Measurements from ENCODE around the gene PACS1.
A peak's percentile ranks its signal among the peaks of the same experiment; 100 is the strongest.
"Not testable (repeated sequence)": the region's sequence is repeated elsewhere in the genome, so short reads cannot be mapped to it uniquely, and the experiment has no call there.

The PACS1 gene

DNA sequence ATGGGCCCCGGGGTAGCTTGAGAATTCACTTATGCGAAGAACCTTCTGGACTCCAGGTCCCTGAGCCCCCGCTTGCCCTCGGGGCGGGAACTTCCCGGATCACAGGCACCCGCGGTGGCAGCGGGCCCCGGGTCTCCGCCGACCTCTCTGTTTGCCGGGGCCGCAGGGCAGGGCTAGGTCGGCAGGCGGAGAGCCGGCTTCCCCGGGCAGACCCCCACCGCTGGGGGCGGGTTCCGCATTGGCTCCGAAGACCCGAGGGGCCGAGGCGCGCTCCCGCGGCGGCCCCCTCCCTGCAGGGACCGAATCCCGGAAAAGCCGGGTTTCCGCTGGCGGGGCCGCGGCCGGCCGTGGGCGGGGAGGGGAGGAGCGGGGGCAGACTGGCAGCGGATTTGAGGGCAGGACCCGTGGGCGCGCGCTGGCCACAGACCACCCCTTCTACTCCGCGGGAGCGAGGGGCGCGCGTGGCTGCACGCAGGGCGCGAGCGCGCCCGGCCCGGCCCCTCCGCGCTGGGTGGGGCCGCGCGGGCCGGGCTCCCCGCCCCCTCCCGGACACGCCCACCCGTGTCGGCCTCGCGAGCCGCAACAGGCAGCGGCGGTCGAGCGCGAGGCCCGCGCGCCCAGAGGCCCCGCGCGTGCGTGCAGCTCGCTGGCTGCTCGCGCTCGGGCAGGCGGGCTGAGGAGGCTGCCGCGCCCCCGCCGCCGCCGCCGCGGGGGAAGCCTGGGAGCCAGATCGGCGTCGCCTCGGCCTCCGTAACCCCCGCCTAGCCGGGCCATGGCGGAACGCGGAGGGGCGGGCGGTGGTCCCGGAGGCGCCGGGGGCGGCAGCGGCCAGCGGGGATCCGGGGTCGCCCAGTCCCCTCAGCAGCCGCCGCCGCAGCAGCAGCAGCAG is at the start of gene PACS1:
Gene PACS1, plus strand, starts transcription at position 558 of the 889 bp plus-strand sequence. Its CDS starts 215 bp downstream, at position 773.
- peak within 1 kb of the TSS; percentile 78 for H3K27ac ChIP-seq
- DNase-seq (ENCODE audit: low read depth, low spot score) = no peak

DNA sequence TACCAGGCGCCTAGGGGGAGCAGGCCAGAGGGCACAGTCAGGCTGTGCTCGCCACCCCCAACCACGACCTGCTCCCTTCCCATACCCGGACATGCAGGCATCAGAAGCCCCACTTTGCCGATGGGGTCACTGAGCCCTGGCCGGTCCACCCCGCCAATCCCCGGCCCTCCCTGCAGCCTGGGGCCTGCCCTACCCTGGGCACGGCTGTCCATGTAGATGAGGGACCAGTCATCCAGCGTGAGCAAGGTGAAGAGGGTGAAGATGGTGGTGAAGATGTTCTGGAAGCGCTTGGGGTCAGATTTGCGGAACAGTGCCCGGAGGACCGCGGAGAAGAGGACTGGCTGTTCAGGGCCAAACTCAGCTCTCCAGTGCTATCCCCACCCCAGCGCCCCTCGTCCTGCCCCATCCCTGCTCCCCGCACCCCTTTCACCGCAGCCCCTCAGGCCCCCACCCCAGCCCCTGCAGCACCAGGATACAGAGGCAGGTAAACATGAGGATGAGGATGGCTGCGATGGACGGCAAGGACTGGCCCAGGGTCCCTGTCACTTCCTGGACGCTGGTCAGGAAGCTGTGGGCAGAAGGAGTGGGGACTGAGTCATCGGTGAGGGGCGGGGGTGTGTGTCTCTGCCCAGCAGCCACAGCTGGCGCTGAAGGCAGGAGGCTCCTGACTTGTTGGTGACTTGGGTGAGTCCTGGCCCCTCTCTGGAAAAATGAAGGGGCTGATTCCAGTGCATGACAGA is 49.3 kb upstream of the PACS1 start:
- no peak overlapping the region for H3K27ac ChIP-seq
- no peak for DNase-seq (ENCODE audit: low read depth, low spot score)

DNA sequence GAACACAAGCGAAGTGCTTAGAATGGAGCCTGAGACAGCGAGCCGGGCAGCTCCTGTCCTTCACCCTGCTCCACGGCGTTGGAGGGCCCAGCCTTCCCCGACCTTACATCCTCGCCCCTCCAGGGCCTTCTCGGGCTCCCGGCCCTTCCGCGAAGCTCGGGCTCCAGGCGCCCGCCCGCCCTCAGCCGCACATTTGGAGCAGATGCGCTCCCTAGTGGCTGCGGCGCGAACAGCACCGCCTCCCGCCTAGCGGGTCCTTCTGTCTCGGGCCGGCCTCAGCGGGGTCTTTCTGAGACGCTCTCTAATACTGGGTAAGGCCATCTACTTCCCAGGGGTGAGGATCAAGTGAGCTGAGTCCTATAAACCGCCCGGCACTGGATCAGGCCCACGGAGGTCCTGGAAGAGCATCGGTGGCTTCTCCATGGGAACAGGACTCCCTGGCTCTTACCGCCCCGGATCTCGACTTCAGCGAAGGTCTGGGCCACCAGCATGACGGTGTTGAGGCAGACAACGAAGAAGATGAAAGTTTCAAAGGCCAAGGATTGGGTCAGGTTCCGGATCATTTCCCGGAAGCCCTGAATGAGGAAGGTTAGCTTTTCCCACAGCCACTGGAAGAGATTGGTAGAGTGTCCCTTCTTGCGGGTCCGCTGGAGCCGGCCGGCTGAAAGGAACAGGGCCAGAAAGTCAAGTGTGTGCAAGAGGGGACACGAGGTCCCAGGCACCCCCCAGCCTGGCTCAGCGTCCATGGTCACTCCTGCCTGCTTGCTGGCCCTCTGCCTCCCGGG is 47.5 kb upstream of the PACS1 start:
- H3K27ac ChIP-seq = no peak overlapping the region
- DNase-seq (ENCODE audit: low read depth, low spot score) = no peak

DNA sequence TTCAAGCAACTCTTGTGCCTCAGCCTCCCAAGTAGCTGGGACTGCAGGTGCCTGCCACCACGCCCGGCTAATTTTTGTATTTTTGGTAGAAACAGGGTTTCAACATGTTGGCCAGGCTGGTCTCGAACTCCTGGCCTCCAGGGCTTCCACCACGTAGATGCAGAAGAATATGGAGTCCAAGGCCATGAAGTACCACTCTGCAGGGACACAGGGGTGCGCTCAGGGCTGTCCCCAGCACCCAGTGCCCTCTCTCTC is 47.0 kb upstream of the PACS1 start:
- H3K27ac ChIP-seq; DNase-seq (ENCODE audit: low read depth, low spot score): not testable (repeated sequence)

DNA sequence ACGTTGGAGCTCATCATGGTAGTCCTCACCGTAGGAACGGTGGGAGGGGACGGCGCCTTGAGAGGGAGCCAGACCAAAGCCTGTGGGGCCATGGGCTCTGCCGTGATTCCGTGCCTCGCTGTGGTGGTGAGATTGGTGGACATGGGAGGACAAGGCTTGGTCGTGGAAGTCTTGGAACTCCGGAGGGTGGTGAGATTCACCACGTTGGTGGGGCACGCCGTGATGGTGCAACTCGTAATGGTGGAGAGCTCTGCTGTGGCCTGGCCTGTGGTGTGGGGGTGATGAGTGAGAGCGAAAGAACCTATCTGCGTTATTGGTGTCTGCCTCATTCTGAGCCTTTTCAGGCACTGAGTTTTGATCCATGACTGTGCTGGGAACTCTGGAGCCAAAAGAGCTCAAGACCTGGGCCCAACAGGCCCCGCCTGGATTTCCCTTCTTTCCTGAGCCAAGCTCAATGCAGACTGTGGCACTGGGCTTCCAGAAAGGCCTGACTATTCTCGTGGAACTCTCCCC is 44.0 kb upstream of the PACS1 start, which contains the start of gene CATSPER1:
Gene CATSPER1, minus strand, starts transcription at position 463 of the 513 bp plus-strand sequence. Its CDS starts 100 bp downstream, at position 363.
- no peak for DNase-seq (ENCODE audit: low read depth, low spot score)
- no peak within 1 kb of the TSS for H3K27ac ChIP-seq

DNA sequence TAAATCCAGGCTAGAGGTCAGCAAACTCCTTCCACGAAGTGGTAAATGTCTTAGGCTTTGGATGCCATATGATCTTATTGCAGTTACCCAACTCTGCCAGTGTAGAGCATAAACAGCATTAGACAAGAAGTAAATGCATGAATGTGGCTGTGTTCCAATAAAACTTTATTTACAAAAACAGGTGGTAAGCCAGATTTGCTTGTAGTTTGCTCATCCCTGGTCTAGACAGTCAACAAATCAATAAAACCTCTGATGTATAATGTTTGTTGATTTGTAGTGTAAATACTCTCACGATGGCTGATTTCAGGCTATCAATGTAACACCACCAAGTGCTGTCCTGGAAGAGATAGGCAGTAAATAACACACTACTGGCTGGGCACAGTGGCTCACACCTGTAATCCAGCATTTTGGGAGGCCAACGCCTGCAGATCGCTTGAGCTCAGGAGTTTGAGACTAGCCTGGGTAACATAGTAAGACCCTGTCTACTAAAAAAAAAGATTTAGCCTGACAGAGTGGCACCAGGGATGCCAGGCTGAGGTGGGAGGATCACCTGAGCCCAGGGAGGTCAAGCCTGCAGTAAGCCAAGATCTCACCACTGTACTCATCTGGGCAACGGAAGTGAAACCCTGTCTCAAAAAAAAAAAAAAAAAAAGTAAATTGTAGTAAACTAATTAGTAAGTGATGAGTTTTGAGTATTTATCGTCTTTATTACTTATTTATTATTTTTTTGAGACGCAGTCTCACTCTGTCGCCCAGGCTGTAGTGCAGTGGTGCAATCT is 36.9 kb upstream of the PACS1 start:
- H3K27ac ChIP-seq = no peak overlapping the region
- no peak for DNase-seq (ENCODE audit: low read depth, low spot score)

DNA sequence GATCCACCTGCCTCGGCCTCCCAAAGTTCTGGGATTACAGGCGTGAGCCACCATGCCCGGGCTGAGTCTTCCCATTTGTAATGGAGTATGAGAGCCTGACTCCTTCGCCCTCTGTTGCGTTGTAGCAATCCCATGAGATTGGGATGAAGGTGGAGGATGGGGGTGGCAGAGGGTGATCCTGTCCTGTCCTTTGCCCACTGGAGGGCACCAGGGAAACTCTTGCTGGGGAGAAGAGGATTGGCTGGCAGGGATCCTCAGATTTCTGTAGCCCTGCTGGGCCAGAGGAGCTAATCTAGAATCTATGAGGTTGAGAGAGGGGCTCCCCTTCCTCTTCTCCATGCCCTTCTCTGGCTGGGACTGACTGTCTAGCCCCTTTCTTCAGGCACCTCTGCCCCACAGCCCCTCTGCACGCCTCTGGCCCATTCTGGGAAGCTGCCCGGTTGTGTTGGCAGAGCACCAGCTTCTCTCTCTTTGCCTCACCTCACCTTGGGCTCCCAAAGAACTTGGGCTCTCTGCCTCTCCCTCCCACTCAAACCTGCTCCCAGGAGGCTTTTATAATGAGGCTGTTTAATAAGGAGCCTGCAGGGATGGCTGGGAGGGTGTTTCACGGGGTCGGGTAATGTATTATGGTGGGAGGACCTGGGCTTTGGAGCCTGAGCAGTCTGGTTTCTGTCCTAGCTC is 34.3 kb upstream of the PACS1 start:
- no peak overlapping the region for H3K27ac ChIP-seq
- DNase-seq (ENCODE audit: low read depth, low spot score) = no peak

DNA sequence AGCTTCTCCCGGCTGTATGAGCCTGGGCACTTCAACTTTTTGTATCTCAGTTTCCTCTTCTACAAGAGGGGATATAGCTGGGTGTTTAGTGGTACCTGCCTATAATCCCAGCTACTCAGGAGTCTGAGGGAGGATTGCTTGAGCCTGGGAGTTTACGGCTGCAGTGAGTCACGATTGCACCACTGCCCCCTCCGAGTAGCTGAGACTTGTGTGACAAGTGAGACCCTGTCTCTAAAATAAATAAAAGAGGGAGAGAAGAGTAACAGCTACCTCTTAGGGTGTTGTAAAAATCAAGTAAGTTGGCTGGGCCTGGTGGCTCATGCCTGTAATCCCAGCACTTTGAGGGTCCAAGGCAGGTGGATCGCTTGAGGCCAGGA is 33.8 kb upstream of the PACS1 start:
- no peak overlapping the region for H3K27ac ChIP-seq
- DNase-seq (ENCODE audit: low read depth, low spot score) = no peak

DNA sequence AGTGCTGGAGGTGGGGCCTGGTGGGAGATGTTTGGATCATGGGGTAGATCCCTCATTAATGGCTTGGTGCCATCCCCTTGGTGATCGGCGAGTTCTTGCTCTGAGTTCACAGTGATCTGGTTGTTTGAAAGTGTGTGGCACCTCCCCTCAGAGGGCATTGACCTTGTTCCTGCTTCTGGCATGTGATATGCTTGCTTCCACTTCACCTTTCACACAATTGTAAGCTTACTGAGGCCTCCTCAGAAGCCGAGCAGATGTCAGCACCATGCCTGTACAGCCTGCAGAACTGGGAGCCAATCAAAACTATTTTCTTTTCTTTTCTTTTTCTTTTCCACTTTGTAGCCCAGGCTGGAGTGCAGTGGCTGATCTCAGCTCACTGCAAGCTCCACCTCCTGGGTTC is 32.7 kb upstream of the PACS1 start:
- no peak for DNase-seq (ENCODE audit: low read depth, low spot score)
- no peak overlapping the region for H3K27ac ChIP-seq

DNA sequence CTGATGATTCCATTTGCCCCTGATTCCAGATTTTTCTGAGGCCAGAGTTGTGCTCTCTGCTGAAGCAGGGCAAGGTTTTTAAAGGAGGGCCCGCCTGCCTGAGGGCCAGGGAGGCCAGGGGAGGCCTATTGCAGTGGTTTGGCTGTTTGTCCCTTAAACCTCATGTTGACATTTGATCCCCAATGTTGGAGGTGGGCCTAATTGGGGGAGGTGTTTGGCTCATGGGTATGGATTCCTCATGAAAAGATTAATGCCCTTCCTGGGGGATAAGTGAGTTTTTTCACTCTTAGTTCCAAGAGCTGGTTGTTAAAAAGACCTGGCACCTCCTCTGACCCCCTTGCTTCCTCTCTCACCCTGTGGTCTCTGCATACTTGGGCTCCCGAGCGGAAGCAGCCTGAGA is 30.3 kb upstream of the PACS1 start:
- no peak overlapping the region for H3K27ac ChIP-seq
- DNase-seq (ENCODE audit: low read depth, low spot score) = no peak

DNA sequence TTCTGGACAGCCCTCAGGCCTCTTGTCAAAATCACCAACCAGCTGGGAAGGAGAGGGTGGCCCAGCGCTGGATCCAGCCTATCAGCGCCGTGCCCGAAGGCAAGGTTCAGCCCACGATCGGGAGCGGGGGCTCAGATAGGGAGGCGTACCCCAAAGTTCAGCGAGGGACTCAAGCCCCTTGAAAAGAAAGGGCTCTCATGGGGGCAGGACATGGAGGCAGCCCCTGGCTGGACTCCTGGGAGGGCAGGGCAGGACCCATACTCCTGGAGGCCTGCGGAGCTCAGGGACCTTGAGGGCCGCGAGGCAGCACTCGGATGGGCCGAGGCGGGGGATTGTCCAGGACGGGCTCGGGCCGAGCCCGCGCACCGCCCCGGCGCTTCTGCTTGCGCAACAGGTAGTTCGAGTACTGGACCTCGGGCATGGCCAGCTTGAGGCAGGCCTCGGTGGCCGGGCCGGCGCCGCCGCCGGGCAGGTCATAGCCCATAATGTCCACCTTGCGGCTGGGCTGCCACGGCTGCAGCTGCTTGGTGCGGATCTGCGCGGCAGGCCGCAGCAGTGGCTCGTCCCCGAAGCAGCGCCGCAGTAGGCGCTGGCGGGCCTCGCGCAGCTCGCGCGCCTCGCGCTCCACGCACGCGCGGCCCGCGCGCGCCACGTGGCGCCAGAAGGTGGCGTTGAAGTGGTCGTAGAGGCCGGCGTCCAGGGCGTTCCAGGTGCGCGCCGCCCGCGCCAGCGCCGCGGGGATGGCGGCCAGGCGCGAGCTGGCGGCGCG is 27.7 kb upstream of the PACS1 start:
- DNase-seq (ENCODE audit: low read depth, low spot score) = no peak
- H3K27ac ChIP-seq = no peak overlapping the region

DNA sequence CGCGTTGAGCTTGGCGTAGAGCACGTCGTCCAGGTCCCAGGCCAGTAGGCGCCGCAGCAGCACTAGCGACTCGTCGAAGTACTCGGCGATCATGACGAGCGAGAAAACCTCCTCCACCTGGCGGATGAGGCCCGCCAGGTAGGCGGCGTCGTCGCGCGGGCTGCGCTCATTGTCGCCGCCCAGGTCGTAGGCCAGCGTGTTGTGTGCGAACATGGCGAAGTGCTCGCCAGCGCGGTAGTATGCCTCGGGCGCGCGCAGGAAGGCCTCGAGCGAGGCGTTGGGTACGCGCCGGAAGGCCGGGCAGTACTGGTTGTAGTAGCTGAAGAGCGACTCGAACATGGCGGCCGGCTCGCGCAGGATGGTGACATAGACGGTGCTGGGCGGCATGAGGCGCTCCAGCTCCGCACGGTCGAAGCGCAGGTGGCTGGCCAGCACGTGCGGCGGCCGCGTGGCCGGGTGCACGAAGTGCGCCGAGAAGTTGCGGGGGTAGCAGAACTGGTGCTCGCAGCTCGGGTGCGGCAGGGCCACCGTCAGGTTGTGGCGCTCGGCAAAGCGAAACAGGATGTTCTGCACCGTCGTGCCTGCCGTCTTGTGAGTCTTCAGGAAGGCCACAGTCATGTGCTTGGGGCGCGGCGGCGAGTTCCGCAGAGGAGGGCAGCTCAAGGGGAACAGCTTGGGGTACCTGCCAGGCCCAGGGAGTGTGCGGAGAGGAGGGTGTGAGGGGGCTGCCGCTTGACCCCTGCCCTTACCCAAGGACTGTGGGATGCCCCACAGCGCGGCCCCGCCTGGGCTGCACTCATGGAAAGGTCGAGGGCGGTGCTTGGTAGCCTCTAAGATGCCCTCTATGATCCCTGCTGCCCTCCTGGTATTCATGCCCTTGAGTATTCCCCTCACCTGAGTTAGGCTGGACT is 26.8 kb upstream of the PACS1 start:
- no peak overlapping the region for H3K27ac ChIP-seq
- no peak for DNase-seq (ENCODE audit: low read depth, low spot score)

DNA sequence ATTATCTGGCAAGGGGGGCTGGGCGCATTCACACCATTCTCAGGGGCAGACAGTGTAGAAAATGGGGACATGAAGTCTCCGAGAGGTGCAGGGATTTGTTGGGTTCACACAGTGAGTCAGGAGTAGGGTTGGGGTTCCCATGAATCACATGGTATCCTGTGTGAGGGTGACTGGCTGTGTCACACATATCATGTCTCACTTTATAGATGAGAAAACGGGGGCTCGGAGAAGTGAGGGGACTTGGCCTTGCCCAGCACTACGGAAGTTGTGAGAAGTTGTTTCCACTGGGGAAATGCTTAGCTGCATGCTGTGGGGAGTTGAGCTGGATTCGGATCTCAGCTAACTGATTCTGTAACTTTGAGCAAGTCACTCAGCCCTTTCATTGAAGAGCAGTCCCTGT is 25.3 kb upstream of the PACS1 start:
- no peak overlapping the region for H3K27ac ChIP-seq
- no peak for DNase-seq (ENCODE audit: low read depth, low spot score)

DNA sequence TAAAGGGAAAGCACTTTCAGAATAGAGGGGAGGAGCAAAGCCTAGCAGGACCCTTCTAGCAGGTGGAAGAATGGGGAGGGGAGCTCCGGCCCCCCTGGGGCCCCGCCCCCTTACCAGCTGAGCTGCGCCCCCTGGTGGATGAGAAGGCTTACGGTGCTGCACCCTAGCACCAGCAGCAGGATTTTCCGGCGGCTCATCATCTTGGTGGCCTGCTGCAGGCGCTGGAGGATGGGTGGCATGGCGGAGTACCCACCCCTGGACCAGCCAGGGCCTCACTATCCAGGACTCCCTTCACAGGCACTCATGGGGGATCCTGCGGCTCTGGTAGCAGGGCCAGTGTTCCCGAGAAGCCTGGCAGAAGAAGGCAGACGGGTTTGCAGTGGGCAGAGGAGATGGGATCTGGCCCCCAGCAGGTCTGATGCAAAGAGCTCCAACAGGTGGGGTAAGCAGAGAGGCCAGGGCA is 24.9 kb upstream of the PACS1 start:
- no peak for DNase-seq (ENCODE audit: low read depth, low spot score)
- H3K27ac ChIP-seq = no peak overlapping the region

DNA sequence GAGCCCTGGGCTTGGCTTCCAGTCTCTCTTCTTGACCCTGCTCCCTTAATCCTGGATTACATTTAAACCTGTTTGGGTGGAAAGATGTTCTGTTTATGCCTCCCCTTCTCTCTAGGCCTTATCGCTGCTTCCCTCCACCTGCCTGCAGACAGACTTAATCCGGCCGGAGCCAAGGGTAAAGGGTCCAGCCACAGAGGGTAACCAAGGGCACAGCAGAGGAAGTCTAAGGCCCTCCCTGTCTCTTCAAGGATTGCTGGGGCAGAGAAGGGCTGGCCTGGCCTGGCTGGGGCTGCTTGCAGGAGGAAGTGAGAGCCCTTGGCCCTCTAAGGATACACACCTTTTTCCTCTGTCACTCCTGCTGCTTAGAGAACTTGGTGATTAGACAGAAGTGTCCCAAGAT is 23.2 kb upstream of the PACS1 start:
- no peak for DNase-seq (ENCODE audit: low read depth, low spot score)
- no peak overlapping the region for H3K27ac ChIP-seq

DNA sequence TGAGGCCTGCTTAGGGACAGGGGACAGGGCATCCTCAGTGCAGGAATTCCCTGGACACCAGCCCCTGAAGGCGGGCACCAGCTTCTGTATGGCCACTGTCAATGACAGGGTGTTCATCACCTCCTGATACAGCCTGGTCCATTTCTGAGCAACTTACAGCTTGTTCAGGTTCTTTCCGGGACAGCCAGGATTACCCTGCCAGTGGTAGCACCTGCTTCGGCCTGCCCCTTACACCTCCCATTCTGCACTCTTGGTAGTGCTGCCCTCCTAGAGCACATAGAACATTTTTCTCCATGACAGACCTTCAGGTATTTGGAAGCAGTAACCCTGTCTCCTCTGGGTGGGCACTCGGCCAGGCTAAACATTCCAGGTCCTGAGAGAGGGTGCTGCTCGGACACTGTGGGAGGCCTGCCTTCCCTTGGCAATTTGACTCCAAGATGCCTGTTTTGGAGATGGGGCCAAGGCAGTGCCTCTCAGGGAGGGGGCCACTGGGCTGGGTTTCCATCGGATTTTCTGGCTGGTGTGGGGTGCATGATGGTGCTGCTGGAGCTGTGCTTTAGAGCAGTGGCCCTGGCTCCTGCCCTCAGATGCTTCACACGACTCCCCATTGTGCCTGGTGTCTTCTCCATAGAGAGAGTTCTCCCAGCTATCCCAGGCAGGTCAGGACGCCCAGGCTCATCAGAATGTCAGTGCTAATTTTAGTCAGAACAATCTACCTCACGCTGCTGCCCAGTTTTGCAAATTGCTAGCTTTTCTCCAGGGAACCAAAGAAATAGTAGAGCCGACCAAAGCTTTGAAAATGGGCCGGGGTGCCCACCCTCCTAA is 22.3 kb upstream of the PACS1 start:
- no peak overlapping the region for H3K27ac ChIP-seq
- no peak for DNase-seq (ENCODE audit: low read depth, low spot score)
